SK-N-SH treated with all-trans-retinoic acid at 6 μM for 48 hours (cell line): ENCODE measurements around the gene TAF9B.
"Not testable (repeated sequence)": the region's sequence is repeated elsewhere in the genome, so short reads cannot be mapped to it uniquely, and the experiment has no call there.

Experiments used
- ATAC-seq: fragments of 200-7000 bp; cut with Tn5 transposase; 3 replicates; pipeline ENCODE4 v1.9.1; 2020; ENCODE audit warnings: mild to moderate bottlenecking, moderate library complexity
- BACH2 ChIP-seq: fragments of 250-450 bp; sonication (Bioruptor Pico); IDR thresholded peaks from 2 replicates; pipeline ENCODE4 v1.9.0; 2021; ENCODE audit warnings: mild to moderate bottlenecking, borderline replicate concordance
- CSDC2 ChIP-seq: fragments of 250-450 bp; sonication (Bioruptor Pico); IDR thresholded peaks from 2 replicates; pipeline ENCODE4 v1.5.0; 2020; ENCODE audit warnings: mild to moderate bottlenecking, moderate library complexity
- ESRRG ChIP-seq: fragments of 250-450 bp; sonication (Bioruptor Pico); IDR thresholded peaks from 2 replicates; pipeline ENCODE4 v1.6.1; 2021; ENCODE audit warnings: mild to moderate bottlenecking
- GLIS3 ChIP-seq: fragments of 250-450 bp; sonication (Bioruptor Pico); IDR thresholded peaks from 2 replicates; pipeline ENCODE4 v1.5.0; 2020; ENCODE audit warnings: mild to moderate bottlenecking, moderate library complexity
- ISL1 ChIP-seq: fragments of 250-450 bp; sonication (Bioruptor Pico); IDR thresholded peaks from 2 replicates; pipeline ENCODE4 v2.1.2; 2022; ENCODE audit warnings: mild to moderate bottlenecking, moderate library complexity
- OSR1 ChIP-seq: fragments of 250-450 bp; sonication (Bioruptor Pico); IDR thresholded peaks from 2 replicates; pipeline ENCODE4 v1.8.0; 2022; ENCODE audit warnings: moderate library complexity, mild to moderate bottlenecking, inconsistent platforms
- PPARA ChIP-seq: fragments of 250-450 bp; sonication (Bioruptor Pico); IDR thresholded peaks from 2 replicates; pipeline ENCODE4 v1.5.0; 2020; ENCODE audit warnings: mild to moderate bottlenecking, borderline replicate concordance
- RARB ChIP-seq: fragments of 250-450 bp; sonication (Bioruptor Pico); IDR thresholded peaks from 2 replicates; pipeline ENCODE4 v1.8.0; 2021; ENCODE audit warnings: mild to moderate bottlenecking, moderate library complexity
- SNAI2 ChIP-seq: fragments of 250-450 bp; sonication (Bioruptor Pico); IDR thresholded peaks from 2 replicates; pipeline ENCODE4 v1.5.0; 2020; ENCODE audit warnings: mild to moderate bottlenecking, moderate library complexity
- TCF4 ChIP-seq: fragments of 250-450 bp; sonication (Bioruptor Pico); IDR thresholded peaks from 2 replicates; pipeline ENCODE4 v1.8.0; 2021; ENCODE audit warnings: mild to moderate bottlenecking, moderate library complexity, borderline replicate concordance
- TOX ChIP-seq: fragments of 250-450 bp; sonication (Bioruptor Pico); IDR thresholded peaks from 2 replicates; pipeline ENCODE4 v1.8.0; 2021; ENCODE audit warnings: mild to moderate bottlenecking, moderate library complexity, borderline replicate concordance
- ZC3H10 ChIP-seq: fragments of 250-450 bp; sonication (Bioruptor Pico); IDR thresholded peaks from 2 replicates; pipeline ENCODE4 v1.5.1; 2021; ENCODE audit warnings: mild to moderate bottlenecking, moderate library complexity
- ZFP3 ChIP-seq: fragments of 250-450 bp; sonication (Bioruptor Pico); IDR thresholded peaks from 2 replicates; pipeline ENCODE4 v1.5.0; 2020; ENCODE audit warnings: mild to moderate bottlenecking, moderate library complexity
- ZFP30 ChIP-seq: fragments of 450-650 bp; formaldehyde crosslinking; IDR thresholded peaks from 2 replicates; pipeline ENCODE4 v1.5.0; 2022; ENCODE audit warnings: mild to moderate bottlenecking, moderate library complexity
- ZNF565 ChIP-seq: fragments of 450-650 bp; formaldehyde crosslinking; conservative IDR thresholded peaks from 2 replicates; pipeline ENCODE4 v1.5.0; 2020; ENCODE audit warnings: low read depth, mild to moderate bottlenecking, moderate library complexity
- ZNF70 ChIP-seq: fragments of 450-650 bp; formaldehyde crosslinking; IDR thresholded peaks from 2 replicates; pipeline ENCODE4 v1.5.0; 2020; ENCODE audit warnings: mild to moderate bottlenecking, moderate library complexity
- ZNF8 ChIP-seq: fragments of 450-650 bp; formaldehyde crosslinking; IDR thresholded peaks from 2 replicates; pipeline ENCODE4 v1.5.0; 2020; ENCODE audit warnings: mild to moderate bottlenecking, moderate library complexity
- TF ChIP-seq, protein P1 (sequence below): fragments of 250-450 bp; sonication (Bioruptor Pico); IDR thresholded peaks from 2 replicates; pipeline ENCODE4 v1.8.0; 2020; ENCODE audit warnings: mild to moderate bottlenecking, moderate library complexity, borderline replicate concordance
- TF ChIP-seq, protein P2 (sequence below): fragments of 250-450 bp; sonication (Bioruptor Pico); IDR thresholded peaks from 2 replicates; pipeline ENCODE4 v1.5.1; 2020; ENCODE audit warnings: low read depth, mild to moderate bottlenecking, moderate library complexity
- TF ChIP-seq, protein P3 (sequence below): fragments of 250-450 bp; sonication (Bioruptor Pico); IDR thresholded peaks from 2 replicates; pipeline ENCODE4 v1.5.1; 2021; ENCODE audit warnings: mild to moderate bottlenecking, moderate library complexity
- TF ChIP-seq, protein P4 (sequence below): fragments of 250-450 bp; sonication (Bioruptor Pico); IDR thresholded peaks from 2 replicates; pipeline ENCODE4 v1.5.0; 2020; ENCODE audit warnings: mild to moderate bottlenecking, moderate library complexity

TAF9B gene

DNA sequence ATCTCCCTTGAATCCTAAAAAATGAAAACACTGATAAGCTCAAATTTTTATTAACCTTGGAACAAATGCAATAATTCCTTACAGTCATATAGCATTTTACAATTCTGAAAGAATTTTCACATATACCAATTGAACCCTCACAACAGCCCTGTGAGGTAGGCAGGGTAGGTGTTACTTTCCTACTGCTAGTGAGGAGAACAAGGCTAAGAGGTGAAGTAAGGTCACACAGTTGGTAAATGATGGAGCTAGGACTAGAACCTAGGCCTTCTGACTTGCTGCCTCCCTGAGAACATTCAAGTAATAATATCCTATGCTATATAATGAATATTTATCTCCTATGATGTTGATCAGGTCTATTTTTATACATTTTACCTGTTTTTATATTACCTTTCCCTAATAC lies 9.7 kb downstream of the TAF9B start:
- no peak for ATAC-seq
- TF ChIP-seq PPARA (CRISPR knock-in tag), result no peak
- TF ChIP-seq CSDC2 (CRISPR knock-in tag), result no peak
- no peak for TF ChIP-seq ZNF70 (CRISPR knock-in tag)
- no peak for TF ChIP-seq ESRRG (CRISPR knock-in tag)
- no peak for TF ChIP-seq RARB
- no peak for TF ChIP-seq SNAI2 (CRISPR knock-in tag)
- no peak for TF ChIP-seq ZFP30 (CRISPR knock-in tag)
- TF ChIP-seq, all 23 proteins: peak for 0

DNA sequence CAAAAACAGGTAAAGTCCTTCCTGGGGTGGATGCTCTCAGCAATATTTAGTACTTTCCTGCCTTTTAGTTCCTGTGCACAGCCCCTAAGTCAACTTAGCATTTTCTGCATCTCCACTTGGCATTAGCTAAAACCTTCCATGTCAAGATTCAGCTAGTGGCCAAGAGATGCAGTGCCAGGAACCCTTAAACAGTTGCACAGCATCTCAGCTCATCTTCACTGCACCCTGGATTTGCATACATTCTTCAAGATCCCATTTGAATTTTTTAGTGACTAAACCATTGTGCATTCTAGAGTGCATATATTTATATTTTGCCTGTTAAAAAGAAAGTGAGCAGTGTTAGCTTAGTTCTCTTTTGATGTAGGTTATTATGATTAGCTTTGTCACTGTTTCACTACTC lies 13.7 kb downstream of the TAF9B start:
- not testable (repeated sequence) for ATAC-seq

DNA sequence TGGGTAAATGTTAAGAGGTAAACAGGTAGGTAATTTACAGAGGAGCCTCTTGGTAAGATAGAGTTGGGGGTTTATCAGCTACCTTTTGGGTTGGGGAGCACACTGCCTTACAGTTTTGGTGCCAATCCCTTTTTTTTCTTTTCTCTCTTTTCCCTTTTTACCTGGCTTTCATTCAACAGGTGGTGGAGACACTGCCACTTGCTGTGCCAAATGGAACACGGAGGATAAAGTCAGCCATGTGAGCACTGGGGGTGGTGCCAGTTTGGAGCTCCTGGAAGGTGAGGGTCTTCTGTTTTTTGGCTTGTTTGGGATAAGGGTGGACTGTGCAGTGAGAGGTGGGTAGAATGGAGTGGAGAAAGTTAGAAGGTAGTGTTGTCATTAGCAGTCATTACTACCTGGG lies 14.3 kb downstream of the TAF9B start:
- ATAC-seq, result no peak
- no peak for TF ChIP-seq GLIS3
- TF ChIP-seq ZFP3 (CRISPR knock-in tag), result no peak
- TF ChIP-seq RARB, result no peak
- no peak for TF ChIP-seq ZC3H10 (CRISPR knock-in tag)
- TF ChIP-seq ZNF70 (CRISPR knock-in tag), result no peak
- no peak for TF ChIP-seq ISL1 (CRISPR knock-in tag)
- no peak for TF ChIP-seq TOX (CRISPR knock-in tag)
- TF ChIP-seq ZFP30 (CRISPR knock-in tag), result no peak
- TF ChIP-seq, protein P1, sequence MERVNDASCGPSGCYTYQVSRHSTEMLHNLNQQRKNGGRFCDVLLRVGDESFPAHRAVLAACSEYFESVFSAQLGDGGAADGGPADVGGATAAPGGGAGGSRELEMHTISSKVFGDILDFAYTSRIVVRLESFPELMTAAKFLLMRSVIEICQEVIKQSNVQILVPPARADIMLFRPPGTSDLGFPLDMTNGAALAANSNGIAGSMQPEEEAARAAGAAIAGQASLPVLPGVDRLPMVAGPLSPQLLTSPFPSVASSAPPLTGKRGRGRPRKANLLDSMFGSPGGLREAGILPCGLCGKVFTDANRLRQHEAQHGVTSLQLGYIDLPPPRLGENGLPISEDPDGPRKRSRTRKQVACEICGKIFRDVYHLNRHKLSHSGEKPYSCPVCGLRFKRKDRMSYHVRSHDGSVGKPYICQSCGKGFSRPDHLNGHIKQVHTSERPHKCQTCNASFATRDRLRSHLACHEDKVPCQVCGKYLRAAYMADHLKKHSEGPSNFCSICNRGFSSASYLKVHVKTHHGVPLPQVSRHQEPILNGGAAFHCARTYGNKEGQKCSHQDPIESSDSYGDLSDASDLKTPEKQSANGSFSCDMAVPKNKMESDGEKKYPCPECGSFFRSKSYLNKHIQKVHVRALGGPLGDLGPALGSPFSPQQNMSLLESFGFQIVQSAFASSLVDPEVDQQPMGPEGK (CRISPR knock-in tag), result no peak
- TF ChIP-seq TCF4 (CRISPR knock-in tag), result no peak
- no peak for TF ChIP-seq CSDC2 (CRISPR knock-in tag)
- TF ChIP-seq ESRRG (CRISPR knock-in tag), result no peak
- no peak for TF ChIP-seq ZNF8 (CRISPR knock-in tag)
- no peak for TF ChIP-seq ZNF565

DNA sequence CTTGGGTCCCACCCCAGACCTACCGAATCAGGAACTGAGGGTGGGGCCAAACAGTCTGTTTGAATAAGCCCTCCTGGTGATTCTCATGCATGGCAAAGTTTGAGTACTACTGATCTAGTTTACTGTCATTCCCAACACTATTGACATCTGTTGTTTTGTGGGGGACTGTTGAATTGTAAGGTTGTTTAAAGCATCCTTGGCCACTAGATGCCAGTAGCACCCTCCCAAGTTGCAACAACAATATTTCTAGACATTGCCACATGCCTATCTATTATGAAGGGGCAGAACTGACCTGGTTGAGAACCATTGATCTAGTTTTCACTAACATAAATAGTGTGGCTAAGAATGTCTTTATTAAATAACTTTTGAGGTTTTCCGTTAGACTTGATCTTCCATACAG lies 15.1 kb downstream of the TAF9B start:
- peak; percentile 60 for ATAC-seq

DNA sequence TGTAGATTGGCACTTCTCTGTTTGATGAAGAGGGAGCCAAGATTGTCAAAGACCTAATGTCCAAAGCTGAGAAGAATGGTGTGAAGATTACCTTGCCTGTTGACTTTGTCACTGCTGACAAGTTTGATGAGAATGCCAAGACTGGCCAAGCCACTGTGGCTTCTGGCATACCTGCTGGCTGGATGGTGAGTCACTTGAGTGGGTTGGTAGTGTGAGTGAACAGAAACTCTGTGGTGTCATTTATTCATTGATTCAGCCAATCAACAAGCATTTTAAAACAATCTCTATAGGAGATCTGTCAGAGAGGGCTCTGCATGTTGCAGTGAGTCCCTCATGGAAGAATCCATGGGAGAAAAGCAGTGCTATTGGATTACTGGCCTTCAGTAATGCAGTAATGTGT lies 16.3 kb downstream of the TAF9B start:
- no peak; the same call in 2 of the 3 replicates for ATAC-seq
- TF ChIP-seq ESRRG (CRISPR knock-in tag) (no peak), ZFP30 (CRISPR knock-in tag) (no peak), ZNF565 (no peak), ISL1 (CRISPR knock-in tag) (no peak), OSR1 (CRISPR knock-in tag) (no peak), TCF4 (CRISPR knock-in tag) (no peak), RARB (no peak), PPARA (CRISPR knock-in tag) (no peak), ZC3H10 (CRISPR knock-in tag) (no peak), ZNF70 (CRISPR knock-in tag) (no peak), ZFP3 (CRISPR knock-in tag) (no peak), CSDC2 (CRISPR knock-in tag) (no peak), ZNF8 (CRISPR knock-in tag) (no peak), BACH2 (no peak)
- TF ChIP-seq, protein P2, sequence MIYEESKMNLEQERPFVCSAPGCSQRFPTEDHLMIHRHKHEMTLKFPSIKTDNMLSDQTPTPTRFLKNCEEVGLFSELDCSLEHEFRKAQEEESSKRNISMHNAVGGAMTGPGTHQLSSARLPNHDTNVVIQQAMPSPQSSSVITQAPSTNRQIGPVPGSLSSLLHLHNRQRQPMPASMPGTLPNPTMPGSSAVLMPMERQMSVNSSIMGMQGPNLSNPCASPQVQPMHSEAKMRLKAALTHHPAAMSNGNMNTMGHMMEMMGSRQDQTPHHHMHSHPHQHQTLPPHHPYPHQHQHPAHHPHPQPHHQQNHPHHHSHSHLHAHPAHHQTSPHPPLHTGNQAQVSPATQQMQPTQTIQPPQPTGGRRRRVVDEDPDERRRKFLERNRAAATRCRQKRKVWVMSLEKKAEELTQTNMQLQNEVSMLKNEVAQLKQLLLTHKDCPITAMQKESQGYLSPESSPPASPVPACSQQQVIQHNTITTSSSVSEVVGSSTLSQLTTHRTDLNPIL (CRISPR knock-in tag), result no peak
- TF ChIP-seq, protein P3, sequence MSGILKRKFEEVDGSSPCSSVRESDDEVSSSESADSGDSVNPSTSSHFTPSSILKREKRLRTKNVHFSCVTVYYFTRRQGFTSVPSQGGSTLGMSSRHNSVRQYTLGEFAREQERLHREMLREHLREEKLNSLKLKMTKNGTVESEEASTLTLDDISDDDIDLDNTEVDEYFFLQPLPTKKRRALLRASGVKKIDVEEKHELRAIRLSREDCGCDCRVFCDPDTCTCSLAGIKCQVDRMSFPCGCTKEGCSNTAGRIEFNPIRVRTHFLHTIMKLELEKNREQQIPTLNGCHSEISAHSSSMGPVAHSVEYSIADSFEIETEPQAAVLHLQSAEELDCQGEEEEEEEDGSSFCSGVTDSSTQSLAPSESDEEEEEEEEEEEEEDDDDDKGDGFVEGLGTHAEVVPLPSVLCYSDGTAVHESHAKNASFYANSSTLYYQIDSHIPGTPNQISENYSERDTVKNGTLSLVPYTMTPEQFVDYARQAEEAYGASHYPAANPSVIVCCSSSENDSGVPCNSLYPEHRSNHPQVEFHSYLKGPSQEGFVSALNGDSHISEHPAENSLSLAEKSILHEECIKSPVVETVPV, result no peak
- TF ChIP-seq, protein P4, sequence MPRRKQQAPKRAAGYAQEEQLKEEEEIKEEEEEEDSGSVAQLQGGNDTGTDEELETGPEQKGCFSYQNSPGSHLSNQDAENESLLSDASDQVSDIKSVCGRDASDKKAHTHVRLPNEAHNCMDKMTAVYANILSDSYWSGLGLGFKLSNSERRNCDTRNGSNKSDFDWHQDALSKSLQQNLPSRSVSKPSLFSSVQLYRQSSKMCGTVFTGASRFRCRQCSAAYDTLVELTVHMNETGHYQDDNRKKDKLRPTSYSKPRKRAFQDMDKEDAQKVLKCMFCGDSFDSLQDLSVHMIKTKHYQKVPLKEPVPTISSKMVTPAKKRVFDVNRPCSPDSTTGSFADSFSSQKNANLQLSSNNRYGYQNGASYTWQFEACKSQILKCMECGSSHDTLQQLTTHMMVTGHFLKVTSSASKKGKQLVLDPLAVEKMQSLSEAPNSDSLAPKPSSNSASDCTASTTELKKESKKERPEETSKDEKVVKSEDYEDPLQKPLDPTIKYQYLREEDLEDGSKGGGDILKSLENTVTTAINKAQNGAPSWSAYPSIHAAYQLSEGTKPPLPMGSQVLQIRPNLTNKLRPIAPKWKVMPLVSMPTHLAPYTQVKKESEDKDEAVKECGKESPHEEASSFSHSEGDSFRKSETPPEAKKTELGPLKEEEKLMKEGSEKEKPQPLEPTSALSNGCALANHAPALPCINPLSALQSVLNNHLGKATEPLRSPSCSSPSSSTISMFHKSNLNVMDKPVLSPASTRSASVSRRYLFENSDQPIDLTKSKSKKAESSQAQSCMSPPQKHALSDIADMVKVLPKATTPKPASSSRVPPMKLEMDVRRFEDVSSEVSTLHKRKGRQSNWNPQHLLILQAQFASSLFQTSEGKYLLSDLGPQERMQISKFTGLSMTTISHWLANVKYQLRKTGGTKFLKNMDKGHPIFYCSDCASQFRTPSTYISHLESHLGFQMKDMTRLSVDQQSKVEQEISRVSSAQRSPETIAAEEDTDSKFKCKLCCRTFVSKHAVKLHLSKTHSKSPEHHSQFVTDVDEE (CRISPR knock-in tag), result no peak

More for the DNA sequence above, 15.1 kb downstream of the TAF9B start:
- no peak for TF ChIP-seq OSR1 (CRISPR knock-in tag)
- TF ChIP-seq SNAI2 (CRISPR knock-in tag), result no peak
- no peak for TF ChIP-seq GLIS3
- no peak for TF ChIP-seq ZC3H10 (CRISPR knock-in tag)
- TF ChIP-seq ISL1 (CRISPR knock-in tag), result no peak
- TF ChIP-seq TCF4 (CRISPR knock-in tag), result no peak
- no peak for TF ChIP-seq ZNF70 (CRISPR knock-in tag)
- TF ChIP-seq, protein P4 (CRISPR knock-in tag), result no peak
